Fibroblast of upper back skin (primary cell): Measurements from ENCODE around the gene MGMT.

Source experiments
- DNase-seq: peaks from one replicate; pipeline ENCODE4 v3.0.0-alpha.2; 2013

The MGMT gene

GRCh38 chr10:129629911-129630310 is 162.9 kb downstream of the MGMT start:
- DNase-seq = no peak

- DNase-seq = no peak
These were observed 164.0 kb downstream of the MGMT start for GRCh38 chr10:129631006-129631405.

- no peak for DNase-seq
These were observed 165.0 kb downstream of the MGMT start for GRCh38 chr10:129631870-129632623.

GRCh38 chr10:129637010-129637409 is 170.0 kb downstream of the MGMT start:
- no peak for DNase-seq

- DNase-seq = no peak
These were observed 170.8 kb downstream of the MGMT start for GRCh38 chr10:129637846-129638245.

GRCh38 chr10:129641351-129641750 is 174.3 kb downstream of the MGMT start:
- DNase-seq = no peak

- no peak for DNase-seq
These were observed 174.9 kb downstream of the MGMT start for GRCh38 chr10:129641982-129642381.

- DNase-seq = no peak
These were observed 175.4 kb downstream of the MGMT start for GRCh38 chr10:129642427-129642826.

- DNase-seq = no peak
These were observed 176.2 kb downstream of the MGMT start for GRCh38 chr10:129643266-129643665.

GRCh38 chr10:129645487-129645886 is 178.4 kb downstream of the MGMT start:
- DNase-seq = no peak

- DNase-seq = no peak
These were observed 179.9 kb downstream of the MGMT start for GRCh38 chr10:129646973-129647372.

- DNase-seq = no peak
These were observed 180.5 kb downstream of the MGMT start for GRCh38 chr10:129647590-129647989.

- DNase-seq = no peak
These were observed 181.8 kb downstream of the MGMT start for GRCh38 chr10:129648856-129649255.

GRCh38 chr10:129652021-129652420 is 185.0 kb downstream of the MGMT start:
- DNase-seq = no peak

- DNase-seq = no peak
These were observed 185.6 kb downstream of the MGMT start for GRCh38 chr10:129652521-129653201.

GRCh38 chr10:129653428-129653827 is 186.4 kb downstream of the MGMT start:
- DNase-seq = no peak

- DNase-seq = no peak
These were observed 186.8 kb downstream of the MGMT start for GRCh38 chr10:129653861-129654260.

GRCh38 chr10:129654461-129654860 is 187.4 kb downstream of the MGMT start:
- no peak for DNase-seq

GRCh38 chr10:129655007-129655678 is 188.1 kb downstream of the MGMT start:
- no peak for DNase-seq

GRCh38 chr10:129655679-129656031 is 188.6 kb downstream of the MGMT start:
- DNase-seq = no peak

GRCh38 chr10:129656642-129657041 is 189.6 kb downstream of the MGMT start:
- no peak for DNase-seq

- DNase-seq = no peak
These were observed 190.4 kb downstream of the MGMT start for GRCh38 chr10:129657297-129658017.

- no peak for DNase-seq
These were observed 191.5 kb downstream of the MGMT start for GRCh38 chr10:129658376-129659072.
